Mucosa of rectum (tissue), 2 donors: ENCODE measurements around the gene SNTB2.
A peak's percentile ranks its signal among the peaks of the same experiment; 100 is the strongest.
"Not testable (repeated sequence)": the region's sequence is repeated elsewhere in the genome, so short reads cannot be mapped to it uniquely, and the experiment has no call there.

Source experiments
- H3K27ac ChIP-seq, 2 donors: one replicate each; pipeline ENCODE4 v1.7.0; 2013; ENCODE audit warnings: inconsistent platforms in 2 of 2, low read depth in 2 of 2, low read length in 2 of 2
- H3K27me3 ChIP-seq, 2 donors: one replicate each; pipeline ENCODE4 v1.7.0; 2013; ENCODE audit warnings: low read length in 2 of 2; ENCODE audit not compliant: control insufficient read depth in 2 of 2, insufficient read depth in 2 of 2
- H3K36me3 ChIP-seq, 2 donors: one replicate each; pipeline ENCODE4 v1.7.0; 2013; ENCODE audit warnings: low read length in 2 of 2; ENCODE audit not compliant: control insufficient read depth in 2 of 2, insufficient read depth in 2 of 2
- H3K4me1 ChIP-seq, 2 donors: one replicate each; pipeline ENCODE4 v1.7.0; 2013; ENCODE audit warnings: low read length in 2 of 2, mild to moderate bottlenecking in 1 of 2; ENCODE audit not compliant: control insufficient read depth in 2 of 2, insufficient read depth in 2 of 2
- H3K4me3 ChIP-seq, 2 donors: one replicate each; pipeline ENCODE4 v1.7.0; 2013; ENCODE audit warnings: low read length in 2 of 2
- H3K9ac ChIP-seq, 2 donors: one replicate each; pipeline ENCODE4 v1.7.0; 2013; ENCODE audit warnings: low read length in 2 of 2, low read depth in 1 of 2, mild to moderate bottlenecking in 1 of 2
- H3K9me3 ChIP-seq, 2 donors: one replicate each; pipeline ENCODE4 v1.7.0; 2013; ENCODE audit warnings: low read length in 2 of 2; ENCODE audit not compliant: control insufficient read depth in 2 of 2
- donor health status: healthy.
- donor health status: Normal muscosa, but diverticular disease.

Gene SNTB2

DNA sequence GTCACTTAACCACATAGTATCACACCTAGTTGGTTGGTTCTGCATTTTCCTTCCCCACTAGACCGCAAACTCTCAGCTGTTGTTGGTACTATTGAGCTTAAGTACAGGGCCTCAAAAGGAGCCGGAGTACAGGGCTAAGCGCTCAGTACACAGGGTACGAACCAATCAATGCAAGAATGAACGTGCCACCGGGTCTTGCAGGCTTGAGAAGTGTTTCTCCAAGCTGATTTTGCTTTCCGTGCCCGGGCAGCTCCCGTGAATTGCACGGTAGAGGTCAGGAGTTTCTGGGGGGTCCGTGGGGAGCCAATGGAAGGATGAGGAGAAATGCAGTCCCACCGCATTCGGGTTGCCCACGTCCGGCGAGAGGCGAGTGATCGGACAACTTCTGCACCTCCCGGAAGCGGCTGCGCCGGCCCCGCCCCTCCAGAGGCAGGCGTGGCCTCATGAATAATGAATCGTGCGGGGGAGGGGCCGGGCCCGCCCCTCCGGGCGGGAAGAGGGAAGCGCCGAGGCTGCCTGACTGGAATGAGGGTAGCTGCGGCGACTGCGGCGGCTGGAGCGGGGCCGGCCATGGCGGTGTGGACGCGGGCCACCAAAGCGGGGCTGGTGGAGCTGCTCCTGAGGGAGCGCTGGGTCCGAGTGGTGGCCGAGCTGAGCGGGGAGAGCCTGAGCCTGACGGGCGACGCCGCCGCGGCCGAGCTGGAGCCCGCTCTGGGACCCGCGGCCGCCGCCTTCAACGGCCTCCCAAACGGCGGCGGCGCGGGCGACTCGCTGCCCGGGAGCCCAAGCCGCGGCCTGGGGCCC lies at the start of gene SNTB2:
TSS of gene SNTB2 (plus strand) at position 523 of the 804 bp plus-strand sequence. CDS start at position 526, 3 bp downstream.
- no peaks in the 10 kb centered on the region for H3K27me3 ChIP-seq
- H3K4me1 ChIP-seq: peaks cover 15 to 24% of the 10 kb centered on the region in 2 donors
- peak within 1 kb of the TSS; percentile 92 to 94 for H3K27ac ChIP-seq
- H3K9ac ChIP-seq: peak within 1 kb of the TSS; percentile 83 to 84
- H3K36me3 ChIP-seq: no peaks in the 10 kb centered on the region
- H3K9me3 ChIP-seq: no peaks in the 10 kb centered on the region
- peak within 1 kb of the TSS; percentile 68 to 86 for H3K4me3 ChIP-seq

DNA sequence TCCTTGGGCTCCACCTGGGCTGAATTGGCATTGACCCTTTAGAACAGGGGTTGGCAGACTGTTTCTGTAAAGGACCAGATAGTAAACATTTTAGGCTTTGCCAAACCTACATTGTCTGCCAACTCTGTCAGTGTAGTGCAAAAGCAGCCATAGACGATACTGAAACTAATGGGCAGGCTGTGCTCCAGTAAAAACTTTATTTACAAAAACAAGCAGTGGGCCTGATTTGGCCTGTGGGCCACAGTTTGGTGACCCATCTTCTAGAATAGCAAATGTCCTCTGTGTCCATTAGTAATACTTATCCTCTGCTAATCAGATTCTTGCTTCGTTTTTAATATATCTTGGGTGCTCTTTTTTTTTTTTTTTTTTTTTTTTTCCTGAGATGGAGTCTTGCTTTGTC lies 48.4 kb upstream of the SNTB2 start:
- Histone ChIP-seq H3K36me3 (peaks cover 29 to 42% of the 10 kb centered on the region in 2 donors), H3K4me1 (peaks cover 0 to 1% of the 10 kb centered on the region in 2 donors), H3K4me3 (no peak overlapping the region), H3K27ac (no peak overlapping the region), H3K9me3 (no peaks in the 10 kb centered on the region), H3K9ac (no peak overlapping the region), H3K27me3 (no peaks in the 10 kb centered on the region)

DNA sequence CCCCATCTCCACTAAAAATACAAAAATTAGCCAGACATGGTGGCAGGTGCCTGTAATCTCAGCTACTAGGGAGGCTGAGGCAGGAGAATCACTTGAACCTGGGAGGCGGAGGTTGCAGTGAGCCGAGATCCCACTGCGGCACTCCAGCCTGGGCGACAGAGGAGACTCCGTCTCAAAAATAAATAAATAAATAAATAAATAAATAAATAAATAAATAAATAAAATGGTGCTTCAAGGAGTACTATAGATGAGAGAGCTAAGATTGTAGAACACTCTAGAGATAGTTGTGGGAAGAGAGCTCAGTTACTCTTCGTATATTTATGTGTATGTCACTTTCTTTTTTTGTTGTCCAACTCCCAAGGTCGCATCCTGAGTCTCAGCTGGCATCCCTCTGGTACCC lies 47.5 kb upstream of the SNTB2 start:
- not testable (repeated sequence) for H3K27me3 ChIP-seq, H3K4me1 ChIP-seq, H3K4me3 ChIP-seq, H3K27ac ChIP-seq, H3K9me3 ChIP-seq, H3K9ac ChIP-seq
- H3K36me3 ChIP-seq: peaks cover 32 to 49% of the 10 kb centered on the region in 2 donors

DNA sequence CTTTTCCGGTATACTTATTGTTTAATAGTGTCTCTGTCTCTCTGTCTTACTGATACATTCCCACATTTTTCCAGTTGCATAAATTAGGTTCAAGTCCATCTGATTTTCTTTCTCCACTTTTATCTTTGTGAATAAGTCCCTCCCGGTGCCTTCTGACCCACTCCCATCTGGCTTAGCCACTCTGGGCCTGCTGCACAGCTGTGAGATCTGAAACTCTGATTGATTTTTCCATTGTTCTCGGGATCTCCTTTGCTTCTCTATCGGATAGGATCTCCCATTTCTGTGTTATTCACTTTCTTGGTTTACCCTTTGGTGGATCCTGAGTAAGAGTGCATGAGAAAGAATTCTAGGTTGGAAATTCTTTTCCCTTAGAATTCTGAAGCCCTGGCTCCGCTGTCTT lies 46.0 kb upstream of the SNTB2 start:
- H3K27ac ChIP-seq: no peak overlapping the region
- H3K4me3 ChIP-seq: no peak overlapping the region
- no peaks in the 10 kb centered on the region for H3K4me1 ChIP-seq
- peaks cover 37 to 54% of the 10 kb centered on the region in 2 donors for H3K36me3 ChIP-seq
- no peaks in the 10 kb centered on the region for H3K27me3 ChIP-seq
- no peak overlapping the region for H3K9ac ChIP-seq
- H3K9me3 ChIP-seq: no peaks in the 10 kb centered on the region

DNA sequence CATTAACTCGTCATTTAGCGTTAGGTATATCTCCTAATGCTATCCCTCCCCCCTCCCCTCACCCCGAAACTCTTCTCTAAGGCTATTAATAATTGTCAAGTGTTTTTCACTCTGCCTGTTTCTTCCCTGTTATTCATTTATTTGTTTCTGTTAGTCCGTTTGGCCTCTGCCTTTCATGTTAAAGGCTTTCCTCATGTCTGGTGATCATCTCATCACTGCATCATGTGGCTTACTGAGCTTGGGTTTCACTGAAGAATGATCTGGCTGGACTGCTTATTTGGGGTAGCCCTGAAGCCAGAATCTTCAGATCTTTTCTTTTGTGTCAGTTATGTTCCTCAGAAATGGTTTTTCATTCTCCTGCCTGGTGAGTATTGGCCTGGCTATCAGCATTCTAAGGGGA lies 45.0 kb upstream of the SNTB2 start:
- Histone ChIP-seq H3K9ac (no peak overlapping the region), H3K27me3 (no peaks in the 10 kb centered on the region), H3K9me3 (no peaks in the 10 kb centered on the region), H3K36me3 (peaks cover 41 to 57% of the 10 kb centered on the region in 2 donors), H3K27ac (no peak overlapping the region), H3K4me3 (no peak overlapping the region), H3K4me1 (no peaks in the 10 kb centered on the region)

DNA sequence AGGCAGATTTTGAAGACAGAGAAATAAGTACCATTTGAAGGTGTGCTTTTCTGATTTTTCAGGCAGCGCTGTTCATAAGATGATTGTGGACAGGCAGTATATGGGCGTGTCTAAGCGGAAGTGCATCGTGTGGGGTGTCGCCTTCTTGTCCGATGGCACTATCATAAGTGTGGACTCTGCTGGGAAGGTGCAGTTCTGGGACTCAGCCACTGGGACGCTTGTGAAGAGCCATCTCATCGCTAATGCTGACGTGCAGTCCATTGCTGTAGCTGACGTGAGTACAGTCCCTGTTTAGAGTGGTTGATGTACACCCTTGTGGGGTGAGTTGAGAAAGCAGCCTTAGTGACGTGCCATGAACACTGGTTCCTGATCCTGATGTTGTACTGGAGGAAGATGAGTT lies 43.8 kb upstream of the SNTB2 start:
- Histone ChIP-seq H3K4me1 (no peaks in the 10 kb centered on the region), H3K36me3 (peaks cover 33 to 58% of the 10 kb centered on the region in 2 donors), H3K27me3 (no peaks in the 10 kb centered on the region), H3K4me3 (no peak overlapping the region), H3K27ac (no peak overlapping the region), H3K9me3 (no peaks in the 10 kb centered on the region), H3K9ac (no peak overlapping the region)

DNA sequence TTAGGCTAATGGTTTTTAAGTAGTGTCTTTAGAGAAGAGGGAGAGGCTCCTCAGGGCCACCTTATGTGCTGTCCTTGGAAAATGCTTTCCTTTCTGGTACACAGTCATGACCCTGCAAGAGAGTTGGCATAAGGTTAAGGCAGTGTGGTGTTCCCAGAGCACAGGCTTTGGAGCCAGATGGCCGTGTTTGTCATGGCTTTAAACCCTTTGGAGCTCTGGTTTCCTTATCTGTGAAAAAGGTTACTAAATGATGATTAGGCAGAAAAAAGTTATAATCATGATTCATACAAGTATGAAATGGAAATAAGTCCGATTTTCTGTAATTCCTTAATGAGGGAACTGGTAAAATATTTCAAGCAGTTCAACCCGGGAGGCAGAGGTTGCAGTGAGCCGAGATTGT lies 41.3 kb upstream of the SNTB2 start:
- Histone ChIP-seq H3K27me3 (no peaks in the 10 kb centered on the region), H3K36me3 (peaks cover 29 to 44% of the 10 kb centered on the region in 2 donors), H3K4me1 (no peaks in the 10 kb centered on the region), H3K9ac (no peak overlapping the region), H3K27ac (no peak overlapping the region), H3K4me3 (no peak overlapping the region), H3K9me3 (no peaks in the 10 kb centered on the region)

DNA sequence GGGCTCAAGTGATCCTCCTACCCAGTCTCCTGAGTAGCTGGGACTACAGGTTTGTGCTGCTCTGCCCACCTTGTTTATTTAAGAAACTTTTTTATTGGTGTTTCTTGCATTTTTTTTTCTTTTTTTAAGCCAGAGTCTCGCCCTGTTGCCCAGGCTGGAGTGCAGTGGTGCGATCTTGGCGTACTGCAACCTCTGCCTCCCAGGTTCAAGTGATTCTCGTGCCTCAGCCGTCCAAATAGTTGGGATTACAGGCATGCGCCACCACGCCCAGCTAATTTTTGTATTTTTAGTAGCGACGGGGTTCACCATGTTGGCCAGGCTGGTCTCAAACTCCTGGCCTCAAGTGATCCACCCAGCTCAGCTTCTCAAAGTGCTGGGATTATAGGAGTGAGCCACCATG lies 37.3 kb upstream of the SNTB2 start:
- H3K27me3 ChIP-seq, H3K9me3 ChIP-seq, H3K9ac ChIP-seq, H3K4me3 ChIP-seq, H3K4me1 ChIP-seq, H3K27ac ChIP-seq: not testable (repeated sequence)
- peaks cover 35% of the 10 kb centered on the region in 2 donors for H3K36me3 ChIP-seq

DNA sequence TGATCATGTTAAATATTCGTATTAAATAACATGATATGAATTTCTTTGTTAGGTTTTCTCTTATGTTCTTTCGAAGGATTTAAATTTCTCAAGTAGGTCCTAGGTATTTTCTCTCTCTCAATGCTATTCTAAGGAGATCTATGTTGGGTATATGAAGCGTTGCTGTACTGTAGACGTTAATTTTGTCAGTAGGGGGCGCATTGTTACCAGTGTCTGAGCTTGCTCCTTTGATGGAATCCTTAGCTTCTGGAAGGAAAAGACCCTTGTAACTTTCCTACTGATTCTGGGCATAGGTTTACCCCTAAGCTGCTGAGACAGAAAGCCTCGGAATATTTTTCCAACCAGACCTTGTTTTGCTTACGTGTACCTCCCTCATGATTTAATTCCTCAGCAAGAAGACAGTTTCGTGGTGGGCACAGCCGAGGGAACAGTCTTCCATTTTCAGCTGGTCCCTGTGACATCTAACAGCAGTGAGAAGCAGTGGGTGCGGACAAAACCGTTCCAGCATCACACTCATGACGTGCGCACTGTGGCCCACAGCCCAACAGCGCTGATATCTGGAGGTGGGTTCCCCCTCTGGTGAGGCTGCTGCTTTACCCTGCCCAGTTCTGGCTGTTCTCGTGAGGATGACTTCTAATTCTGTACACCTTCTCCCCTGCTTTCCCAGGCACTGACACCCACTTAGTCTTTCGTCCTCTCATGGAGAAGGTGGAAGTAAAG lies 36.7 kb upstream of the SNTB2 start:
- peaks cover 38% of the 10 kb centered on the region in 2 donors for H3K36me3 ChIP-seq
- H3K27me3 ChIP-seq: no peaks in the 10 kb centered on the region
- H3K9me3 ChIP-seq: no peaks in the 10 kb centered on the region
- H3K27ac ChIP-seq: no peak overlapping the region
- H3K4me1 ChIP-seq: no peaks in the 10 kb centered on the region
- no peak overlapping the region for H3K4me3 ChIP-seq
- no peak overlapping the region for H3K9ac ChIP-seq

DNA sequence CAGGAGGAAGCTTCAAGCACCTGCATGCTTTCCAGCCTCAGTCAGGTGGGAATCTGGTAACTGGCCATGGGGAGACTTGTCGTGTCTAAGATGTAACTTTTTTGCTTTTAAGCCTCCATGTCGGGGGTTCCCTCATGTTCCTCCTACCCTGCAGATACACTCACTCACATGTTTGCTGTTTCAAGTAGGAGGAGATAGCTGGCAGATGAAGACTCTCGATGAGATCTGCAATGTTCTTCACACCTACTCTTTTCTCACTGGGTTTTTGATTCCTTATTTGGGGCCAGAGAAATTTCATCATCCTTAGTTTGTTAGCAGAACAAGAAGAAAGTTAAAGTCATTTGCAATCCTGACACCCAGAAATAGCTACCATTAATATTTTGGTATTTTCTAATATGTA lies 29.8 kb upstream of the SNTB2 start:
- Histone ChIP-seq H3K9me3 (no peaks in the 10 kb centered on the region), H3K9ac (no peak overlapping the region), H3K36me3 (peaks cover 38 to 49% of the 10 kb centered on the region in 2 donors), H3K4me3 (no peak overlapping the region), H3K4me1 (no peaks in the 10 kb centered on the region), H3K27ac (no peak overlapping the region), H3K27me3 (no peaks in the 10 kb centered on the region)
